SW480 (cell line): ENCODE results near the gene GALK2.

ENCODE experiments used
- DNase-seq: peaks from one replicate; pipeline ENCODE4 v3.0.0-alpha.2; 2016; ENCODE audit warnings: low spot score

GALK2 gene

GRCh38 chr15:49169880-49170597 is at the start of gene GALK2:
Gene GALK2 (plus strand): TSS chr15:49170247. CDS start chr15:49170323, 76 bp downstream.
- DNase-seq, result peak; percentile 92

GRCh38 chr15:49120832-49121231 is 49.2 kb upstream of the GALK2 start:
- no peak for DNase-seq

- no peak for DNase-seq
Measured at GRCh38 chr15:49121901-49122300, 48.1 kb upstream of the GALK2 start.

GRCh38 chr15:49122541-49123062 is 47.4 kb upstream of the GALK2 start:
- DNase-seq, result no peak

- no peak for DNase-seq
Measured at GRCh38 chr15:49124371-49124770, 45.7 kb upstream of the GALK2 start.

GRCh38 chr15:49131403-49131802 is 38.6 kb upstream of the GALK2 start:
- no peak for DNase-seq

GRCh38 chr15:49134683-49135341 is 35.2 kb upstream of the GALK2 start:
- no peak for DNase-seq

- no peak for DNase-seq
Measured at GRCh38 chr15:49135342-49135857, 34.6 kb upstream of the GALK2 start.

GRCh38 chr15:49135911-49136310 is 34.1 kb upstream of the GALK2 start:
- DNase-seq, result no peak

- no peak for DNase-seq
Measured at GRCh38 chr15:49137861-49138260, 32.2 kb upstream of the GALK2 start.

GRCh38 chr15:49145651-49146609 is 24.1 kb upstream of the GALK2 start:
- DNase-seq, result peak; percentile 25

GRCh38 chr15:49148298-49148697 is 21.7 kb upstream of the GALK2 start:
- DNase-seq, result no peak

GRCh38 chr15:49148727-49149126 is 21.3 kb upstream of the GALK2 start:
- no peak for DNase-seq

GRCh38 chr15:49151831-49152230 is 18.2 kb upstream of the GALK2 start:
- no peak for DNase-seq

GRCh38 chr15:49152552-49153312 is 17.3 kb upstream of the GALK2 start:
- DNase-seq, result no peak

- DNase-seq, result no peak
Measured at GRCh38 chr15:49154359-49154758, 15.7 kb upstream of the GALK2 start.

GRCh38 chr15:49154799-49155109 is 15.3 kb upstream of the GALK2 start:
- peak; percentile 1 for DNase-seq

- peak; percentile 95 for DNase-seq
Measured at GRCh38 chr15:49155110-49155833, 14.8 kb upstream of the GALK2 start, which contains the start of gene COPS2. Gene COPS2 (minus strand): TSS chr15:49155599. CDS start chr15:49155578, 21 bp downstream.

GRCh38 chr15:49155834-49156627 is 14.0 kb upstream of the GALK2 start:
- no peak for DNase-seq

GRCh38 chr15:49163678-49164077 is 6.4 kb upstream of the GALK2 start:
- no peak for DNase-seq
